Stimulated activated CD4-positive, alpha-beta T cell treated with anti-CD3 and anti-CD28 coated beads, Interleukin-1b, Interleukin-23, amount 100 ng/mL, for 1 hour (primary cell): ENCODE data around the gene CCDC134.
A peak's percentile ranks its signal among the peaks of the same experiment; 100 is the strongest.

ENCODE experiments used
- DNase-seq, 2 donors: peaks; one replicate each; pipeline ENCODE4 v3.0.0-alpha.2; 2020; ENCODE audit warnings: low read depth in 2 of 2

CCDC134 gene

DNA sequence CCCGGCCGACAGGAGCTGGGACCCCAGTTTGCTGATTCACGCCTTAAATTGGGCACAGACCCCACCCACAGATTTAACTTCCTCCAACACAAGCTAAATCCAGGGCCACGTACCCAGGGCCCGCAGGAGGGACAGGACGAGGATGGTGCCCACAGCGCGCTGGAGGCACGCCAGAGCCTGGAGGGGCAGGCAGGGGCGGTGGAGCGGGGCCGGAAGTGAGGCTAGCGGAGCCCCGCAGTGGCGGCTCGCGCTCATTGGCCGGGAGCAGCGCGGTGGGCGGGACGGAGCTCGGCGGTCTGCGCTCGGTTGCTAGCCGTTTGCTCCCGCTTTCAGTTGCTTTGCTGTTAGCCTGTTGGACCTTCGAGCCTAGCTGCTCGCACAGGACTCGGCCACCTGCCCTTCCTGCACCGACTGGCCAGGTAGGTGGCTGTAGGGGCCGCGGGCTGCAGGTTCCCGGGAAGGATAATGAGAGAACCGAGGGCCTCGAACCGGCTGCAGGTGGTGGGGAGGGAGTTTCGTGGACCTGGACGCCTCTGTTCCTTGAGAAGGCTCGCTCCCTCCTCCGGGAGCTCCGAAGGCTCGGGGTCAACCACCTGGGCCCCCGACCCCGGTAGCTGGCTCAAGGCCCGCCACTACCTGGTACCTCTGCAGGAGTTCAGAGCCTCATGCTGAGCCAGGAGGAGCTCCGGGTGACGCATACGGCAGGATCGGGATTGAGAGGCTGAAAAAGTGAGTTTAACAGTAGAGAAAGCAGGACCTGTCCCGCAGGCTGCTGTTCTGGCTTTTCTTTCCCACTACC, at the start of gene CCDC134:
CCDC134 (plus strand) TSS at position 332 of the 799 bp plus-strand sequence. CDS start 8,212 bp downstream, outside the sequence.
- peak; percentile 74 to 77 for DNase-seq

DNA sequence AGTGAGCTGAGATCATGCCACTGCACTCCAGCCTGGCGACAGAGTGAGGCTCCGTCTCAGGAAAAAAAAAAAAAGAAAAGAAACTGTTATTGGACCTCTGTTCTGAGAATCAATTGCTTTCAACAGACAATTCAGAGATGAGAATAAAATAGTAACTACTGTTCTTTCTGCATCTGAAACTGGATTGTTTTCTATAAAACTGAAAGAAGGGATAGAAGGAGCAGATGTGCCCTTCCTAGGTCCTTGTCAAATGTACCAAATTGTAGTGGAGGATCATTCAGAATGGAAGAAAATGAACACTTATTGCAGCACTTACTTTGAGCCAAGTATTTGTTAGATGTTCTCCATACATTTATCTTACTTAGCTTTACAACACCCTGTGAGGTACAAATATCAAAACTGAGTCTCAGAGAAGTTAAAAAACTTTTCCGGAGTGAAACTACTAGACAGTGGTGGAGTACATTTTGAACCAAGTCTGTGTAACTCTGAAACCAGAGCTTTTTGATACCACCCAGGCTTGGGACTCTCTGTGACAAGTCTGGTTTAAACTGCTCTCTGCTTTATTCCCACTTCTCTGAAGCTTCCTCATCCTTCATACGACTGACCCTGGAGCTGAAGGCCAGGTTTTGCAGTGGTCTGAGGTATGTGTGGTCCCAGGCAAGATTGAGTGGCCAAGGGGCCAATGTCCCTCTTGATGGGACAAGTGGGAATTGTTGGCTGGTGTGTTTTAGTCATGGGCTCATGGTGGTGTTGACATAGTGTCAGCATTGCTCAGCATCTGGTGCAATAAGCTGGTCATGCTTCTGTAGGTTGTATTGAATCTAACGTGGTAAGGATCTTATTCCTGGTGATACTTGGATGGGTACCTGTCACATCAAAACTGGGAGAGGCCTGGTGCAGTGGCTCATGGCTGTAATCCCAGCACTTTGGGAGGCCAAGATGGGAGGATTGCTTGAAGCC, 48.2 kb upstream of the CCDC134 start:
- DNase-seq: no peak

DNA sequence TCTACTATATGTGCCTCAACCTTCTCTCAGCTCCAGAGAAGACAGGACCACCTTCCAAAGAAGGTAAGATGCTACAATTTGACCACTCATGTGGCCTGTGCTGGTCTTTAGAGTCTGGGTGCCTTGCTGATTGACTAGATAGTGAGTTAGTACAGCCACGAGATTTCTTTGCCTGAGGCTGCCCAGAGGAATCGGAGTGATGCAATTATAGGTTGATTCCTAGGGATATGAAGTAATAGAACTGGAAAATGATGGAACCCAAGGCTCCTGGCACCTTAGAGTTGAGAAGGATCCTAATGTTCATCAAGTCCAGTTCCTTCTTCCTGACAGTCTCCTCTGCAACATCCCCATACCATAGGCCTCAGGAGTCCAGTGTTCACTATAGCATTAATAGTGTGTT, 46.5 kb upstream of the CCDC134 start:
- DNase-seq: no peak

DNA sequence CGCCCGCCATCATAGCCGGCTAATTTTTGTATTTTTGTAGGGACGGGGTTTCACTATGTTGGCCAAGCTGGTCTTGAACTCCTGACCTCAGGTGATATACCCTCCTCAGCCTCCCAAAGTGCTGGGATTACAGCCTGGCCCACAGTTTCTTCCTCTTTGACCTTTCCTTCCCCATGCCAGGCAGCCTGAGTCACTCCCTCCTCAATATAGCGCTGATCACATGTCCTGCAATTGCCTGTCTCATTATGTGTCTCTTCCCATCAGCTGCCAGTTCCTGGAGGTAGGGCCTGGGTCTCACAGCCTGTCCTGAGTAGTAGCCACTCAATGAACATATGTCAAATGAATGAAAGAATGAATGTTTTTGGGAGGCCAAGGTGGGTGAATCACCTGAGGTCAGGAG, 43.0 kb upstream of the CCDC134 start:
- no peak for DNase-seq

DNA sequence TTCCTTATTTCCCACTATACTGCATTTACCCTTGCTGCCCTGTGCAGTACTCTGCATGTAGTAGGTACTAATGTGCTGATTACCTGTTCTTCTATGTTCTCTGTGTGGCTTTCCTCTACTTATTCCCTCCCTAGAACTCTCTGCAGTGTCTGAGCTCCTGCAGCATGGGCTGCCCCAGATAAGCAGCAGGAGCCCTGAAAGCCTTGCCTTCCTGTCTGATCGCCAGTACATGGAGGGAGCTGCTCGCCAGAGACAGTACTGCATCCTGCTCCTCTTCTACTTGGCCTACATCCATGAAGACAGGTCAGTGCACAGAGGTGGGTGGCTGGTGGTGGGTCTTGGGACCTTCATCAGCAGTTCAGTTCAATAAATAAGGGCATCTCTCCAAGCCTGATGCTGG, 42.2 kb upstream of the CCDC134 start:
- no peak for DNase-seq

DNA sequence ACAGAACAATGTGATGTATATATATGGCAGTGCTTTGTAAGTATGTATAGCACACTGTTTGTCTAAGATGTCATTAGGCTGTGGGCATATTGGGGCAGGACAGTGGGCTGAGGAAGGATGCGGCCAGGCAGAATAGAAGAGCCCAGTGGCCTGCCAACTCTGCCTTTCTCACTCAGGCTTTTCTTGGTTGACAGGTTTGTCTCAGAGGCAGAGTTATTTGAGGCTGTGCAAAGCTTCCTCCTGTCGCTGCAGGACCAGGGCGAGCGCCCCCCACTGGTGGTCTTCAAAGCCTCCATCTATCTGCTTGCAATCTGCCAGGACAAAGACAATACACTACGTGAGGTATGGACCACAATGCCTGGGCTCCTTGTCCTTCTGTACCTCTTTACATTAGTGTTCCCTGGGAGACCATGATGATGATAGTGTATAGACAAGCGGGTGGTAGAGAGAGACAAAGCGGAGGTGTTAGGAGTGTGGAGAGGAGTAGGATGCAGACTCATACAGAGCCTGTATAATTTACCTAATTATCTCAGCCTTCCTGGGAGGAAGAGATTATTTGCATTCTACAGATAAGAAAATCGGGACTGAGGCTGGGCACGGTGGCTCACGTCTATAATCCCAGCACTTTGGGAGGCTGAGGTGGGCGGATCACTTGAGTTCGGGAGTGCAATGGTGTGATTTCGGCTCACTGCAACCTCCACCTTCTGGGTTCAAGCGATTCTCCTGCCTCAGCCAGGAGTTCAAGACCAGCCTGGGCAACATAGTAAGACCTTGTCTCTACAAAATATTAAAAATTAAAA, 37.3 kb upstream of the CCDC134 start:
- DNase-seq: no peak

DNA sequence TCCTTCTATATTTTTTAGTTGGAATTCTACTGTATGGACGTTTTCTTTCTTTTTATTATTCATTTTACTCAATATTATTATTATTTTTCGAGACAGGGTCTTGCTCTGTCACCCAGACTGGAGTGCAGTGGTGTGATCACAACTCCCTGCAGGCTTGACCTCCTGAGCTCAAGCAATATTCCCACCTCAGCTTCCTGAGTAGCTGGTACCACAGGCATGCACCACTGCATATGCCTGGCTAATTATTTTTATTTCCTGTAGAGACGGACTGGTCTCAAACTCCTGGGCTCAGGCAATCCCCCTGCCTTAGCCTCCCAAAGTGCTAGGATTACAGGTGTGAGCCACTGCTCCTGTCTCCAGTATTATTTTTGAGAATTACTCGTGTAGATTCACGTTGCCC, 34.0 kb upstream of the CCDC134 start:
- no peak for DNase-seq

DNA sequence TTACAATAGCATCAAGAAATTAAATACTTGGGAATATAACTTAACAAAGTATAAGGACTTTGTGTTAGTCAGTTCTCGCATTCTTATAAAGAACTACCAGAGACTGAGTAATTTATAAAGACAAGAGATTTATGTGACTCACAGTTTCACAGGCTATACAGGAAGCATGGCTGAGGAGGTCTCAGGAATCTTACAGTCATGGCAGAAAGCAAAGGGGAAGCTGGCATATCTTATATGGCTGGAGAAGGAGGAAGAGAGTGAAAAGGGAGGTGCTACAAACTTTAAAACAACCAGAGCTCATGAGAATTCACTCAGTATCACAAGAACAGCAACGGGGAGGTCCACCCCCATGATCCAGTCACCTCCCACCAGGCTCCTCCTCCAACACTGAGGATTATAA, 32.0 kb upstream of the CCDC134 start:
- DNase-seq: no peak

DNA sequence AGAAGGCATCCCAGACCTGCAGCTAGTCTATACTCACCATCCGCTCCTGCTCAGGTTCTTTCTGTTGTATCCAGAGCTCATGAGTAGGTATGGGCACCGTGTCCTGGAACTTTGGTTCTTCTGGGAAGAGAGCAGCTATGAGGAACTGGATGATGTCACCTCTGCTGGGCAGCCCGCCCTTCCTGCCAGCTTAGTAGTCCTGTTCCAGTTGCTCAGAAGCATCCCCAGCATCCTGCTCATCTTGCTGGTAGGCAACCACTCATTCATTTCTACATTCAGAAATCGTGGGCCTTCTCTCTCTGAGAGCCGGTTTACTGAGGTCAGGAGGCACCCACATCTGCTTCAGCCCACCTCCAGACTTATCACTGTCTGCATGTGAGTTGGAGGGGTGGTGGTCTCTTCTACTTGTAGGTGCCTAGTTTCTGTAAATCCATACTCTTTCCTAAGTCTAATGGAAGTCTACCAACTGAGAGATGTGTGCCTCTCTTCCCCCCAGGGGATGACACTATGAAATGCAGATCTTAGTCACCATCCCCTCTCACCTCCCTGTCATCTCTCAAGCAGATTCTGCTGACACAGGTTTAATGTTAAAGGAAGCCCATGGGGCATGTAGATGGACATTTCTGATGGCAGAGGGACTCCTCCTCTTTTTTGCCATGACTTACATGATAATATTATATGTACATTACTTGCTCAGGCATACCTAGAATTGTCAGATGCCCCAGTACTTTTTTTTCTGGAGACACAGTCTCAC, 29.6 kb upstream of the CCDC134 start:
- DNase-seq: no peak

DNA sequence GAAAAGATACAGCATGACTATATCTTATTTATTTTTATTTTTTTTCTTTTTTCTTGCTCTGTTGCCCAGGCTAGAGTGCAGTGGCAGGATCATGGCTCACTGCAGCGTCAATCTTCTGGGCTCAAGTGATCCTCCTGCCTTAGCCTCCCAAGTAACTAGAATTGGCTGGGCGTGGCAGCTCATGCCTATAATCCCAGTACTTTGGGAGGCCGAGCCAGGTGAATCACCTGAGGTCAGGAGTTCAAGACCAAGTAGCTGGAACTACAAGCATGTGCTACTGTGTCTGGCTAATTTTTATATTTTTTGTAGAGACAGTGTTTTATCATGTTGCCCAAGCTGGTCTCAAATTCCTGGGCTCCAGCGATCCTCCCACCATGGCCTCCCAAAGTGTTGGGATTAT, 28.3 kb upstream of the CCDC134 start:
- DNase-seq: no peak

DNA sequence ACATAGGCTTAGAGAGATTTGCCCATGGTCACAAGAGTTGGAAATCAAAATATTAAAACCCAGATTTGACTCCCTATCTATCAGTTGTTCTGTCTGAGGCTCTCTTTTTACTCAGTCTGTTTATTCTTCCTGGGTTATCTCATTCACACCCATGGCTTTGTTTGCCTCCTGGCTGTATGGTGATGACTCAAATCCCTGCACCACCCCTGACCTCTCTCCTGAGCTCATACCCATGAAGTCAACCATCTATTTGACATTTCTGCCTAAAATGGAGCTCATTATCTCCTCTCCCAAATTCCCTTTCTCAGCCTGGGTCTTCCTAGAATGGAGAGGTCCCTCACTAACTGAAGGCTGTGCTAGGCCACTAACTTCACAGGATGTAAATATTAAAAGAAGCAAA, 27.8 kb upstream of the CCDC134 start:
- DNase-seq: no peak

DNA sequence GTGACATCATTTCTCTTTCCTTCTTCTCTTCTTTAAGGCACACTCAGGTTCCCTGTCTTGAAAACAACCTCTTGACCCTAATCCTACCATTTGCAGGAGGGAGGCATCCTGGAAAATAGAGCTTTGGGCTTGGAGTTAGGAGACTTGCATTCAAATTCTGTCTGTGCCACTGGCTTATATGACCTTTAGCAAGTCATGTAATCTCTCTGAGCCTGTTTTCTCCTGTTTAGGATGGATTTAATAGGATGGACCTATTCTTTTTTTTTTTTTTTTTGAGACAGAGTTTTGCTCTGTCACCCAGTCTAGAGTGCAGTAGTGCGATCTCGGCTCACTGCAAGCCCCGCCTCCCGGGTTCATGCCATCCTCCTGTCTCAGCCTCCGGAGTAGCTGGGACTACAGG, 25.1 kb upstream of the CCDC134 start:
- no peak for DNase-seq

DNA sequence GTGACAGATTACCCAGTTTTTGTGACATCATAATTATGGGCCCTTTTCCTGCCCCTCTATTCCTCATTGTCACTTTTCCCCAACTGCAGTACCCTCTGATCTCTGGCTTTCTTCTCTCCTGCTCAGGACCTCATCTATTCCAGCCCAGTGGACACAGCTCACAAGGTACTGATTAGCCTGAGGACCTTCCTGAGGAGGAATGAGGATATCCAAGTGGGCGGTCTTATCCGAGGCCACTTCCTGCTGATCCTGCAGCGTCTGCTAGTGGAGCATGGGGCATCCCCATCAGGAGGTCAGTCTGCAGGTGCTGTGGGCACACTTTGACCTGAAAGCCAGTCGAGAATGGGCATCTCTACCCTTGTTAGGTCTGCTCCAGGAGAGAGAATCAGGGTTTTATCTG, 24.5 kb upstream of the CCDC134 start:
- no peak for DNase-seq

DNA sequence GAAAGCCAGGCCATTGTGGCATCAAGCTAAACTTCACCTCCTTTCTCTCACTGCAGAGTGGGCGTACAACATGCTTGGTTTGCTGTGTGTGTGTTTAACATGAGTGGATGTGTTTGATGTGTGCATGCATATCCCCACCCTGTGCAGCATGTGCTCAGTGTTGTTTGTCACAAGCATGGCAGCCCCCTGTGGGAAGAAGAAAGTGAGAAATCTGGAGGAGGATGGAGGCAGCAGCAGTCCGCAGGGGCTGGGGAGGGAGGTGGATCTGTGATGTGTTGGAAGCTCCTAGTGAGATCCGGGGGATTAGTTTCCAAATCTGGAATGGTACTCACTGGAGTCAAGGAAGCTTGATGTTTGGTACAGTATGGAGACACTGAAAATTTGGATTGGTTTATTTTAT, 24.1 kb upstream of the CCDC134 start:
- no peak for DNase-seq

DNA sequence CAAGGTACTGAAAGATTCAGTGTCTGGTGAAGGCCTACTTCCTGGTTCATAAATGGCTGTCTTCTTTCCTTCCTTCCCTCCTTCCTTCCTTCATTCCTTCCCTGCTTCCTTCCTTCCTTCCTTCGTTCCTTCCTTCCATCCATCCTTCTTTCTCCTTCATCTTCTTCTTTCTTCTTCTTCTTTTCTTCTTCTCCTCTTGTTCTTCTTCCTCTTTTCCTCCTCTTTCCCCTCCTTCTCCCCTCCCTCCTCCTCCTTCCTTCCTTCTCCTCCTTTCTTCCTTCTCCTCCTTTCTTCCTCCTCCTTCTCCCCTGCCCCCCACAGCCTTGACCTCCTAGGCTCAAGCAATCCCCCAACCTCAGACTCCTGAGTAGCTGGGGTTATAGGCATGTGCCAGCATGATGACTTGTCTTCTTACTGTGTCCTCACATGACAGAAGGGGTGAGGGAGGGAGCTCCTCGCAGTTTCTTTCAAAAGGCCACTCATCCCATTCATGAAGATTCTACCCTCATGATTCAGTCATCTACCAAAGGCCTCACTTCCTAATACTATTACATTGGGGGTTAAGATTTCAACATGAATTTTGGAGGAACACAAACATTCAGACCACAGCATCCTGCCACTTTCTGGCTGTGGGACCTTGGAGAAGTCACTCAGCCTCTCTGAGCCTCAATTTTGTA, 22.6 kb upstream of the CCDC134 start:
- DNase-seq: no peak

DNA sequence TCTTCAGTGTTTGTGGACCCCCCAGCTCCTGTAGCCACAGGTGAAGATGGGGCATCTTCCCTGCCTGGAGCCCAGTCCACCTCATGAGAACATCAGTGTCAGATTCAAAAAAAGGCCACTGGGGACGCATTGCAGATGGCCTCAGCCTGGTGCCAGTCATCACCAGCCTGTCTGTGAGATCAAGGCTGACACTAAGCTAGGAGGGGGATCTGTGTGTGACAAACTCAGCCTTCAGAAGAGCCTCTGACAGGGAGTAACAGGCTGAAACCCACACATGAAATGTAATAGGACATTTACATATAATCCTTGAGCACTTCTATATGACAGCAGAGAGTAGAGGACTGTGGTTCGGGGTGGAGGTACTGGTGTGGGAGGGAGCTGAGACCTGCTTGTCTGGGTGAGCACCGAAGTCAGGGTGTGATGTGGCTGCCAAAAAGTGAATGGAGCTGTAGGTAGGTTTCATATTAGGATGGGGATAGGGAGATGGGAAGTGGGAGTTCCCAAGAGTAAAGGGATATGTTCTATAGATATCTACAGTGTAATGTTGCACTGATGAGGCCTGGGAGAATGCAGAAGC, 20.5 kb upstream of the CCDC134 start:
- no peak for DNase-seq

DNA sequence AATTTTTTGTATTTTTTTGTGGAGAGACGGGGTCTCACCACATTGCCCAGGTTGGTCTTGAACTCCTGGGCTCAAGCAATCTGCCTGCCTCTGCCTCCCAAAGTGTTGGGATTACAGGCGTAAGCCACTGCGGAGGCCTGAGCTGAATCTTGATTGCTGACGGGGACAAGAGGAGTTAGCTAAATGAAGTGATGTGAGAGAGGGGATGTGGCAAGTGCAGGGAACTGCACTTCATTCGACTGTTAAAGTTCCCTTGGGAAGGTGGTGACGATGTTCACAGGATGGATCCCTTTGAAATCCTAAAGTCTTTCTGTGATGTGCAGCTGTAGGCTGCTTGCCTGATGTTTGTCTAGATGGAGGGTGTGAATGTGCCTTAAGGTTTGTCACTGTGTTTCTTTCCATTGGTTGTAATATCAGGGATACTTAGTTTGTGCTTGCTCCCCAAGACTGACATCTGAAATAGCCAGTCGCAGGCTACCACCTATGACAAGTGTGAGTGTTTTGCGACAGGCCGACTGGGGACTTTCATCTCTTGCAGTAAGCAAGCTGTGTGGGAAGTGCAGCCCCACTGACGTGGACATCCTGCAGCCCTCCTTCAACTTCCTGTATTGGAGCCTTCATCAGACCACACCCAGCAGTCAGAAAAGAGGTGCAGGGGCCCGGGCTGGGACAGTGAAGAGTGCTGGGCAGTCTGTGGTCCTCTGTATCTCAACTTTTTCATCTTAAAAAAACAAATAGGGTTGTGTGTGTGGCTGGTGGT, 19.6 kb upstream of the CCDC134 start:
- DNase-seq: peak; percentile 48 to 77

DNA sequence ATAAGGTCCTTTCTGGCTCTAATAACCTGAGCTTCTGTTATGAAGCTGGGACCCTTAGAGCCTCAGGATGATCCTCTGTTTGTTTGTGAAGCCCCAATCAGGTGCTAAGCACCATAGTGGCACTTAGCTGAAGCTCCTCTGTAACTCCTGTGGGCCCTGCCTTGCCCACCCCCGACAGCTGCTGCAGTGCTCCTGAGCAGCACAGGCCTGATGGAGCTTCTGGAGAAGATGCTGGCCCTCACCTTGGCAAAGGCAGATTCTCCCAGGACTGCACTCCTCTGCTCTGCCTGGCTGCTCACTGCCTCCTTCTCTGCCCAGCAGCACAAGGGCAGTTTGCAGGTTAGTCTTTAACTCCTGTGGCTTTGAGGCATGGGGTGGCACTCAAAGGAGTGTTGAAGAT, 19.0 kb upstream of the CCDC134 start:
- DNase-seq: no peak

DNA sequence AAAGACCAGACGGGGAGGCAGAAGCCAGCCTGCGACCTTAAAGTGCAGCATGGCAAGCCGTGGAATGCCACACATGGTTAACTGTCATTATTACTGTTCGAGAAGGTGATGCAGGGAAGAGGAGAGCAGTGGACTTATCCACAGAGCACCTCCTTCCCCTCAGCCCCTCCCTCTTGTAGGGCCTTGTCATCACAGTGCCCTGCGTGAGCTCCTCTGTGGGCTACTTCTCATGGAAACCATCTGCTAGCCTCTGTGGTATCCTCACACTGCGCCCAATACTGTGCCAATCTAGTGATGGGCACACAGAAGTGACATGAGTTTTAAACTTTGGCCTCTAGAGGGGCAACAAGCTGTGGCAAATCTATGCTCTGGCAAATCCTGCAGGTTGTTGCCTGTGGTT, 18.2 kb upstream of the CCDC134 start:
- DNase-seq: no peak

DNA sequence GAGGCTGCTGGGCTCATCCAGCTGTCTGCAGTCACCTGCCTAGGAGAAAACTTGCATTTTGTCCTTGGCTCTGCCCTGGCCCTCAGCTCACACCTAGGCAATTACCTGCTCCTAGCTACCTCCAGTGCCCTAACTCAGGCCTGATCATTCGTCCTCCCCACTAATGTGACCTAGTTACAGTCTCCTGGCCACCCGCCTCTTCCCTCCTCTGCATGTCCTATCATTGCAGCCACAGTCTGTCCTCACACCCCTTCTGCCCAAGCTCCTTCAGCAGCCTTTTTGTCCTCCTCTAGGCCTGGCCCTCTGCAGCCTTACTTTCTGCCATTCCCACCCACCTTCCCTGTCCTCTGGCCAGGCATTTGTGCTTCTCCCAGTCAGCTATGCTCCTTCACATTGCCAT, 17.7 kb upstream of the CCDC134 start:
- no peak for DNase-seq
